Fibroblast of pulmonary artery (primary cell): ENCODE data around the gene RNF144A.

ENCODE experiments used
- DNase-seq: peaks from one replicate; pipeline ENCODE4 v3.0.0-alpha.2; 2010; ENCODE audit warnings: low read depth
- H3K4me3 ChIP-seq: replicated peaks from 2 replicates; pipeline ENCODE4 v1.5.1; 2011; ENCODE audit warnings: low read depth, mild to moderate bottlenecking, control low read depth, low read length, moderate library complexity
- TF ChIP-seq, protein P1 (sequence below): IDR thresholded peaks from 2 replicates; pipeline ENCODE4 v1.5.1; 2011; ENCODE audit warnings: mild to moderate bottlenecking, control low read depth, low read length, inconsistent platforms; ENCODE audit errors: missing control alignments

RNF144A gene

DNA sequence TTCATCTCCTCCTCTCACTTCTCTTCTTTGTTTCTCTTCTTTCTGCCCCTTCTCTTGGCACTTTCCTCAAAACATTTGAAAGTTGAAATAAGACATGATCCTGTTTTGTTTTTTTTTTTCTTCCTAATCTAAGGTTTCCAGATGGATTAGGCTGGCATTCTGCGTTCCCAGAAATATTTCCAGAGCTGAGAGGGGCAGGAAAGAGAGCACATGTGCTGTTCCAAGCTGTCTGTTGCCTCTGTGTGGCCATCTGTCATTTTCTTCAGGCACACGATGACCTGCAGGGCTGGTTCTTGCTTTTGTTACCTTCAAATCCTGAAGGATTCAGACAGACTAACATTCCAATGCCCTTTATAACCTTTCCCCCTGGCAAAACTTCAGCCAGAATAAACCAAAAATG lies 142.9 kb downstream of the RNF144A start:
- TF ChIP-seq, protein P1, sequence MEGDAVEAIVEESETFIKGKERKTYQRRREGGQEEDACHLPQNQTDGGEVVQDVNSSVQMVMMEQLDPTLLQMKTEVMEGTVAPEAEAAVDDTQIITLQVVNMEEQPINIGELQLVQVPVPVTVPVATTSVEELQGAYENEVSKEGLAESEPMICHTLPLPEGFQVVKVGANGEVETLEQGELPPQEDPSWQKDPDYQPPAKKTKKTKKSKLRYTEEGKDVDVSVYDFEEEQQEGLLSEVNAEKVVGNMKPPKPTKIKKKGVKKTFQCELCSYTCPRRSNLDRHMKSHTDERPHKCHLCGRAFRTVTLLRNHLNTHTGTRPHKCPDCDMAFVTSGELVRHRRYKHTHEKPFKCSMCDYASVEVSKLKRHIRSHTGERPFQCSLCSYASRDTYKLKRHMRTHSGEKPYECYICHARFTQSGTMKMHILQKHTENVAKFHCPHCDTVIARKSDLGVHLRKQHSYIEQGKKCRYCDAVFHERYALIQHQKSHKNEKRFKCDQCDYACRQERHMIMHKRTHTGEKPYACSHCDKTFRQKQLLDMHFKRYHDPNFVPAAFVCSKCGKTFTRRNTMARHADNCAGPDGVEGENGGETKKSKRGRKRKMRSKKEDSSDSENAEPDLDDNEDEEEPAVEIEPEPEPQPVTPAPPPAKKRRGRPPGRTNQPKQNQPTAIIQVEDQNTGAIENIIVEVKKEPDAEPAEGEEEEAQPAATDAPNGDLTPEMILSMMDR = no peak
- DNase-seq = no peak
- no peak overlapping the region for H3K4me3 ChIP-seq

DNA sequence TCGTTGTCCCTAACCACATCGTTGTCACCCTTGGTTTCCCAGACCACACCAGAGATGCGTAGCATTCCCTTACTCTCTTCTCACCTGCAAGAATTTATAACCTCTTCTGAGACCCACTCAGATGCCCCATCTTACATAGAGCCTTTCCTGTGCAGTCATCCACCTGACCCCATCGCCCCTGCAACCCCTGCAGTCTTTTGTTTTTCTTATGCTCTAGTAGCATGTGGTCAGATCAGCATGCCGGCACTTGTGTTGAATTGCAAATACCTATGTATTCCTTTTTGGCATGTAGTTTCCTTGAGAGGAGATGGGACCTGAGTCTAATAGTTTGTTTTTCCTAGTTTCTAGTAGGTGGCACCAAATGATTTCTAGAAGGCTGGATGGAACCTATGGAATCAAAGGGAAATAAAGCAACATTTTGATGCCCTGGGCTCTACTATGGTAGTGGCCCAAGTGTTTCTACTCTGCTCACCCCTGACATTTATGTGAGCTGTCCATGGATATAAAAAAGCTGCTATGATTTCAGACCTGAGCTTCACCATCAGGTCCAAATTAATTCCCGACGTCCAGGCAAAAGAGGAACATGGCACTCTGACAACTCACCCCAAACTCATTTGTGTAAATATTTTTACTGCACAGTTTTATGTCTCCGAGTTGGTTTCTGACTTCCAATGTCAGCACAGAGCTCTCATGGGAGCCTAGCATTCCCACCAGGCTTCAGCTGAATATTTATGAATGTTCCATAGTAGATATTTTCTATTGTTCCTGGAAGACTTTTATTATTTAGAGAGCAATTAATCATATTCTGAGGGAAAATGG lies 143.6 kb downstream of the RNF144A start:
- no peak for DNase-seq
- no peak overlapping the region for H3K4me3 ChIP-seq
- TF ChIP-seq, protein P1 = no peak

DNA sequence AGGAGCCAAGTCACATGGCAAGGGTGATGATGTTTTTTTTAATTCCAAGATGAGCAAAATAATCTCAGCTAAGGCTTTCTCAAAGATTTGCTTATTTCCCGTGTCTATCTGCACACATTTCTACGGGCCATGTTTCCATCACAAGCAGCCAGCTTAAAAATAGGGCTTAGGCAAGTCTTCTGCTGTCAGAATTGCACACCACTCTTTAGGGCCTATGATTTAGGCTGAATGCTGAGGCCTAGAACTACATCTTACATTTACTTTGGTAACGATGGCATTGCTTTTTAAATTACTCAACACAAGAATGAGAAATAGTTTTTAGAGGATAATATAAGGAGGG lies 144.2 kb downstream of the RNF144A start:
- no peak overlapping the region for H3K4me3 ChIP-seq
- no peak for DNase-seq
- TF ChIP-seq, protein P1 = no peak

DNA sequence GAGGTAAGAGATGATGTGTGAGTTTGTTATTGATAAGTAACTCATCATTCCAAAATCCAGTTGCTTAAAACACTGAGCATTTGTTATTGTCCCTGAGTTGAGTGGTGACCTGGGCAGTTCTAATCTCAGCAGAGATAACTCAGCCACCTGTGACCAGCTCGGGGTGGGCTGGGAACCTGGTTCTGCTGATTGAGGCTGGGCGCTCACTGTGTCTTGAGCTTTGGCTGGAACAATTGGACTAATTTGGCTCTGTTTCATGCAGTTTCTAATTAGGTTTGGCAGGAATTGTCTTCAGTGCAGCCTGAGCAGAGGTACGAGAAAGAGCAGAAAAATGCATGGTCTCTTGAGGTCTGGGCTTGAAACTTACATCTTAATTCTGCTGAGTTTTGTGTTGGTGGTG lies 144.7 kb downstream of the RNF144A start:
- TF ChIP-seq, protein P1 = no peak
- no peak overlapping the region for H3K4me3 ChIP-seq
- DNase-seq = no peak

DNA sequence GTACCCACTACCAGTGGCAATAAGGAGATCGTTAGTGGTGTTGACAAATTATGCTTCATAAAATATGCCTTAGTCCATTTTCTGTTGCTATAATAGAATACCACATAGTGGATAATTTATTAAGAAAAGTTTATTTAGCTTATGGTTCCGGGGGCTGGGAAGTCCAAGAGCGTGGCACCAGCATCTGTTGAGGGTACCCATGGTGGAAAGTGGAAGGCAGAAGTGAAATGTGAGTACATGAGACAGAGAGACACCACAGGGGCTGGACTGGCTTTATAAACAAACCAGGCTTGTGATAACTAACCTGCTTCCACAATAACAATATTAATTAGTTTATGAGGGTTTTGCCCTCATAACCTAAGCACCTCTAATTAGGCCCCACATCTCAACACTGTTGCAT lies 146.6 kb downstream of the RNF144A start:
- TF ChIP-seq, protein P1 = no peak
- no peak overlapping the region for H3K4me3 ChIP-seq
- DNase-seq = no peak

DNA sequence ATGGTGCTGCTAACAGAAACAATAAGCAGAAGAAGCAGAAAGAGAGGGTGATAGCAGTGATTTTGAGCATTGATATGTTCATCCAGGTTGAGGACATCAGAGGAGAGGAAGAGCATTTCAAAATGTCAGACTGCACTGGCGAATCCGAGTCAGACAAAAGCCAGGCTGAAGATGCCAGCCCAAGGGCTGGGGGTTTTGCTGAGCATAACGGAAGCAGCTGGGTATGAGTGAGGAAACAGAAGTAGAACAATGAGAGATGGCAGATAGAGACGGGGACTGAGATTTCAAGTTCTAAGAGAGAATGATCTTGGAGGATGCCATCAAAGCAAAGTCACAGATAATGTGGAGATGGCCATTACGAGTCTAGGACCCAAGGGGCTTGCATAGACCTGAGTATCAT lies 151.2 kb downstream of the RNF144A start:
- H3K4me3 ChIP-seq = no peak overlapping the region
- no peak for DNase-seq
- TF ChIP-seq, protein P1 = no peak

DNA sequence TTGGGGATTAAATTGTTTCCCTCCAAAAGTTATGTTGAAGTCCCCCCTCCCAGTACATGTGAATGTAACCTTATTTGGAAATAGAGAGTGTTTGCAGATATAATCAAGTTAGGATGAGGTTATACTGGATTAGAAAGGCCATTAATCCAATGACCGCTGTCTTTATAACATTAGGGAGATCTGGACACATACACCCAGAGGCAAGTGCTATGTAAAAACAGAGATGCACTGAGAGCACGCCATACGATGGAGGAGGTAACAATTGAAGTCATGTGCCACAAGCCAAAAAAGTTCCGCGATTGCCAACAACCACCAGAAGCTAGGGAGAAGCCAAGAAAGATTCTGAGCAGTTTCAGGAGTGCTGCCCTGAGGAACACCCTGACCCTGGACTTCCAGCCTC lies 153.3 kb downstream of the RNF144A start:
- TF ChIP-seq, protein P1 = no peak
- DNase-seq = no peak
- no peak overlapping the region for H3K4me3 ChIP-seq
